Measurements from ENCODE around the gene RTN4R. TPM values are rescaled to one million over a fixed set of nuclear protein-coding genes. Genes with fewer than 3 reads are reported as not detected.
A peak's percentile ranks its signal among the peaks of the same experiment; 100 is the strongest.
"Not testable (repeated sequence)": the region's sequence is repeated elsewhere in the genome, so short reads cannot be mapped to it uniquely, and the experiment has no call there.

The RTN4R gene
- total RNA-seq, 1 donor from 2014 or later: 4.4 TPM

DNA sequence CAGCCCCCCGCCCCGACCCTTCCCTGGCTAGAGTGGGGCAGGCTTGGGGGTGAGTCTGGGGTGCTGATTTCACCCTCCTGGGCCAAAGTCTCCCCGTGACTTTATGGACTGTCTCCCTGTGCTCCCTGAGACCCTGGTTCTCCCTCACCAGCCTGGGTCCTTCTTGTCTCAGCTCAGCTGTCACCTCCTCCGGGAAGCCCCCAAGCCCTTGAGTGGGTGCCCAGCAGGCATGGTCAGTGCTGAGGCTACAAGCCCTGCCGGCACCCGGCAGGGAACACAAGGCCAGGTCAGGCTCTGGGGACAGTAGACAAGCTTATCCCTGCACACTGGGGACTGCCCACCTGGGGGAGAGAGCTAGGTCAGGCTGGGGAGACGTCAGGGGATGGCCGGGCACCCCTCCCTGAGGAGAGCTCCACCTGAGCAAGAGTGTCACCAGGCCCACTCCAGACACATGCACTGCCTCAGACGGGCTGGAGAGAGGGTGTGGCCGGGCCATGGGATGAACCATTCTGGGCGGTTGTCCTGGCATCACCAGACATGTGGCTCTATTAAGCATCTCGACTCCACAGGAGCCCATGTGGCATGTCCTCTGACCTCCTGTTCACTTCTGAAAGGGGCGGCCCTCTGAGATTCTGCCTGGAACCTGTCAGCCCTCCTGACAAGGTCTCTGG is 22.6 kb upstream of the RTN4R start:
- intact Hi-C loops (cut with DNase I): no loop called here
- no peak for ATAC-seq
- DNase-seq (ENCODE audit: low spot score): no peak

DNA sequence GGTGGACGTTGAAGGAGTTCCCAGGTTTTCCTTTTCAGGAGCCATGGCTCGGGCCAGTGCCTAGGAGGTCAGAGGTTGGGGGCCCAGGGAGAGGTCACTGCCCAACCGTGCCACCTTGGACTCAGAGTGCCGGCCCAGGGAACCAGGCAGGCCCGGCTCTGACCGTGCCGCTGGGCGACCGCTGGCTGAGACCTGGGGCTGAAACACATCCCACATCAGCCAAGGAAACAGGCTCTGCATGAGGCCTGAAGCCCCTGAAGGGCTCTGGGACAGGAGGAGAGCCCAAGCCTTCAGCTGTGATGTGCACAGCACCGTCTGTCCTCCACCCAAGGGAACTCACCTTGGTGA is 21.9 kb upstream of the RTN4R start:
- intact Hi-C loops (cut with DNase I): no loop called here
- DNase-seq (ENCODE audit: low spot score) (no peak), ATAC-seq (no peak)

GRCh38 chr22:20289182-20290044 is 21.3 kb upstream of the RTN4R start:
- DNase-seq (ENCODE audit: low spot score); intact Hi-C loops (cut with DNase I); ATAC-seq: not testable (repeated sequence)

- intact Hi-C loops (cut with DNase I); DNase-seq (ENCODE audit: low spot score); ATAC-seq: not testable (repeated sequence)
Measured at GRCh38 chr22:20286784-20287423, 18.8 kb upstream of the RTN4R start.

DNA sequence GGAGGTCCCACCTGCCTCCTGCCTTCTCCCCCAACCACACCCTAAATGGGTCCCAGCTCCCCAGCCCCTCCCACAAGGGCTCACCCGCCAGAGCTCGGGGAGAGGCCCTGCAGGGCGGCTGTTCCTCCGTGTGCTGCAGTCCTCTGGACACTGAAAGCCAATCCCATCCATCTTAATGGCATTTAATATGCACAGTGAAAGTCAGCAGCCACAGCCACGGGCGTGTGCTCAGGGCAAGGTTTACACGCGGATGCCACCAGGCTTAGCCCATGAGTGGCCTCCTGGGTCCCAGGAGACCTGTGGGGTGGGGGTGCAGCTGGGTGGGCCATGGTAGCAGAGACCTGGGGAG is 18.2 kb upstream of the RTN4R start:
- ATAC-seq; intact Hi-C loops (cut with DNase I); DNase-seq (ENCODE audit: low spot score): not testable (repeated sequence)

GRCh38 chr22:20285473-20286311 is 17.6 kb upstream of the RTN4R start:
- peak; percentile 88 for ATAC-seq
- intact Hi-C loops (cut with DNase I): loop anchor here (2.0 kb wide), 1 partner anchor 129 kb away; no protein-coding TSS in a partner anchor

GRCh38 chr22:20284471-20285086 is 16.5 kb upstream of the RTN4R start:
- ATAC-seq: no peak
- intact Hi-C loops (cut with DNase I): loop anchor here (2.0 kb wide), 1 partner anchor 128 kb away; no protein-coding TSS in a partner anchor
- no peak for DNase-seq (ENCODE audit: low spot score)

More at GRCh38 chr22:20285473-20286311, 17.6 kb upstream of the RTN4R start:
- peak; percentile 90 for DNase-seq (ENCODE audit: low spot score)

GRCh38 chr22:20283674-20284066 is 15.6 kb upstream of the RTN4R start:
- intact Hi-C loops (cut with DNase I): loop anchor here (2.0 kb wide), 1 partner anchor 127 kb away; no protein-coding TSS in a partner anchor
- ATAC-seq (no peak), DNase-seq (ENCODE audit: low spot score) (no peak)

GRCh38 chr22:20282901-20283673 is 15.0 kb upstream of the RTN4R start:
- ATAC-seq (no peak), DNase-seq (ENCODE audit: low spot score) (no peak)
- intact Hi-C loops (cut with DNase I): no loop called here

DNA sequence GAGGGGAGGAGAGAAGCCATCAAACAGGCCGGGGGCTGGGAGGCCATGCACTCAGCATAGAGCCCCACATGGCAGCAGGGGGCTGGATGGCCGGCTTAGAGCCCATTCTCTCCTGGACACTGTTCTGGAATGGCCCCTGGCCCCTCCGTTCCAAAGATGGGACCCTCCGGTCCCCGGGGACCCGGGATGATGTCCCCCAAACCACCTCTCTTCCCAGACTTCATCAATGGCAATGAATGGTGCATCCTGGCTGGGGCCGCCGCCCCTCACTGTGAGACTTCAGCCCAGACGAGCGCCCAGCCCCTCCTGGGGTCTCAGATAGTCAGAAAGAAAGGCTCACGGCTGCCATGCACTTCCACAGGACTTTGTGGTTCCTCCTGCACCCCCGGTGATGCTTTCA is 13.8 kb upstream of the RTN4R start:
- ATAC-seq (no peak), DNase-seq (ENCODE audit: low spot score) (no peak)
- intact Hi-C loops (cut with DNase I): no loop called here

GRCh38 chr22:20281473-20281872 is 13.4 kb upstream of the RTN4R start:
- DNase-seq (ENCODE audit: low spot score); ATAC-seq; intact Hi-C loops (cut with DNase I): not testable (repeated sequence)

- intact Hi-C loops (cut with DNase I): no loop called here
- ATAC-seq: no peak
- no peak for DNase-seq (ENCODE audit: low spot score)
Measured at GRCh38 chr22:20280866-20281265, 12.7 kb upstream of the RTN4R start.

- DNase-seq (ENCODE audit: low spot score); intact Hi-C loops (cut with DNase I): not testable (repeated sequence)
- peak; percentile 34 for ATAC-seq
Measured at GRCh38 chr22:20280163-20280562, 12.0 kb upstream of the RTN4R start.

DNA sequence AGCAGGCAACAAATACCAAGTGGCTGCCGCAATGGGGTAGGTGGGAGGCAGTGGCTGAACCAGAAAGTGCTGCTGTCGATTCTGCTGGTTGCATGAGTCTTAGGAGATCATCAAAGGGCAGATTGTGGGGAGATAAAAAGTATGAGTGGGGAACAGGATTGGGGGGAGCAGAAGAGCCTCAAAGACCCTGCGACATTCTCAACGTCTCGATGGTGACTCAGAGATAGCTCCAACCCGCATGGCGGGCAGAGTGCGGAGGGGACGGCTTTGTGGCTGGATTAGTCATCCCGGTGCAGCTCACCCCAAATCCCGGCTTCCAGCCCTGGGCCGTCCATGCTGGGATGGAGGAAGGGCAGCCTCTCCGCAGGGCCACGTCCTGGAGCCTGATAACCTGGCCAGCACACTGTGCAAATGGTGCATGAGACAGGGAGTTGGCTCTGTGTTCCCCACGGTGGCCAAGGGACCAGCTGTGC is 11.6 kb upstream of the RTN4R start:
- DNase-seq (ENCODE audit: low spot score): no peak
- intact Hi-C loops (cut with DNase I): loop anchor here (10.0 kb wide), 1 partner anchor 1315 kb away; no protein-coding TSS in a partner anchor
- ATAC-seq: no peak

DNA sequence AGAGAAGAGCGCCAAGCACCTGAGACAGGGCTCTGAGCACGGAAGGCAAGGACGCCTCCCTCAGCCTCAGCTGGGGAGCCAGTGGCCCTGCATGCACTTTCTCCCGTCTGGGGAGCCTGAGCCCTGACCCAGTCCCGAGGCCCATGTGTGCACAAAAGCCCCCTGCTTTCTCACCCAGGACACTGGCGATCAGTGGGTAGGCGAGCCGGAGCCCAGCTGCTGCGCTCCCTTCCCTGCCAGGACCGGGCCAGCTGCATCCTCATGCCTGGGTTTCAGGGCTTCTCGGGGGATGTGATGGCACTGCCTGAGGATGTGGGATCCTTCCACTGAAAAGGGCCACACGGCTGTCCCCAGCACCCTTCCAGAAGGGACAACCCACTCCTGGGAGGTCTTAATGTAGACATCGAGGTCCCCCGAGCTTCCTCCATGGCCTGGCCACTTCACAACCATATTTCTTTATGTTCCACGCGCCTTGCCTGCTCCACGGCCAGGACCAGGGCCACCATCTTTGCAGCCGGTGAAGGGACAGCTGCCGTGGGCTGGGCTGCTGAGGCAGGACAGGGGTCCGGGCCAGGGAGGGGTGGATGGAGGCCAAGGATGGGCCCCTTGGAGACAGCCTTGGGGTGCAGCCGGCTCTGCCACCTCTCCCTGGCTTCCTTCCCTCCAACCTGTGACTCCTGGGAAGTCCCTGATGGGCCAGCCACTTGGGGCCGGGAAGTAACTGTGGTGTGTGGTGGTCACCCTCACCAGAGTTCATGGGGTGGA is 10.8 kb upstream of the RTN4R start:
- ATAC-seq; DNase-seq (ENCODE audit: low spot score): not testable (repeated sequence)
- intact Hi-C loops (cut with DNase I): loop anchor here (10.0 kb wide), 1 partner anchor 1314 kb away; no protein-coding TSS in a partner anchor

DNA sequence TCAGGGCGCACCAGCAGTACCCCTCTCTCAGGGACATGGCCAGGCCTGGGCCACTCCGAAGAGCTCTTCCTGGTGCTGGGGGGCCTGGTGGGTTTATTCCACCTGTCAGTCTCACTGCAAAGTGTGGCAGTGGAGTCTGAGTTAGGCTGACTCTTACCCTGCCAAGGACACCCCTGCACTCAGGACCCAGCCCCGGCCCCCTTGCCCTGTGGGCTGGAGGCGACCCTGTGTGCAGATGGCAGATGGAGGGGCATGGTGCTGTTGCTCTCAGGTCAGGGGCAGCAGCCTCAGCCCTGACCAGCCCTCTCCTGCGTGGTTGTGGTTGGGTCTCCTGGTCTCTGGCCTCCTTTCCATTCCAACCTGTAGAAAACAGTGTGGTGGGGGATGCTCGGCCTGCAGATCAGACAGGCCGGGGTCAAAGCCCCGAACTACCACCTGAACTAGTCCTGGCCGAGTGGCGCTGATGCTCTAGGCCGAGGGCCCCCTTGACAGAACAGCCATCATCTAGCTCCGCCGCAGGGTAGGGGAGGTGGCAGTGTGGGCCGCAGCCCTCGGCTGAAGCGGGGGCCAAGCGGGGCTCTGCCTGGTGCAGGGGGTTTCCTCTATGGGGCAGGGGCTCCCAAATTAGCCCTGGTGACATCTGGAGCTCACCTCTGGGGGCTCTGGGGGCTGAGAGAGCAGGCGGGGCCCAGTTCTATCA is 10.0 kb upstream of the RTN4R start:
- not testable (repeated sequence) for DNase-seq (ENCODE audit: low spot score); ATAC-seq
- intact Hi-C loops (cut with DNase I): loop anchor here (10.0 kb wide), 1 partner anchor 1313 kb away; no protein-coding TSS in a partner anchor

All from sciatic nerve (tissue), 2 donors.